Middle frontal gyrus (tissue), 1 donor: ENCODE measurements around the gene AP1AR.
"Not testable (repeated sequence)": the region's sequence is repeated elsewhere in the genome, so short reads cannot be mapped to it uniquely, and the experiment has no call there.

ENCODE experiments used
- DNase-seq: peaks from one replicate; pipeline ENCODE4 v3.0.0-alpha.2; 2015; ENCODE audit warnings: low spot score; ENCODE audit errors: extremely low spot score

Gene AP1AR

DNA sequence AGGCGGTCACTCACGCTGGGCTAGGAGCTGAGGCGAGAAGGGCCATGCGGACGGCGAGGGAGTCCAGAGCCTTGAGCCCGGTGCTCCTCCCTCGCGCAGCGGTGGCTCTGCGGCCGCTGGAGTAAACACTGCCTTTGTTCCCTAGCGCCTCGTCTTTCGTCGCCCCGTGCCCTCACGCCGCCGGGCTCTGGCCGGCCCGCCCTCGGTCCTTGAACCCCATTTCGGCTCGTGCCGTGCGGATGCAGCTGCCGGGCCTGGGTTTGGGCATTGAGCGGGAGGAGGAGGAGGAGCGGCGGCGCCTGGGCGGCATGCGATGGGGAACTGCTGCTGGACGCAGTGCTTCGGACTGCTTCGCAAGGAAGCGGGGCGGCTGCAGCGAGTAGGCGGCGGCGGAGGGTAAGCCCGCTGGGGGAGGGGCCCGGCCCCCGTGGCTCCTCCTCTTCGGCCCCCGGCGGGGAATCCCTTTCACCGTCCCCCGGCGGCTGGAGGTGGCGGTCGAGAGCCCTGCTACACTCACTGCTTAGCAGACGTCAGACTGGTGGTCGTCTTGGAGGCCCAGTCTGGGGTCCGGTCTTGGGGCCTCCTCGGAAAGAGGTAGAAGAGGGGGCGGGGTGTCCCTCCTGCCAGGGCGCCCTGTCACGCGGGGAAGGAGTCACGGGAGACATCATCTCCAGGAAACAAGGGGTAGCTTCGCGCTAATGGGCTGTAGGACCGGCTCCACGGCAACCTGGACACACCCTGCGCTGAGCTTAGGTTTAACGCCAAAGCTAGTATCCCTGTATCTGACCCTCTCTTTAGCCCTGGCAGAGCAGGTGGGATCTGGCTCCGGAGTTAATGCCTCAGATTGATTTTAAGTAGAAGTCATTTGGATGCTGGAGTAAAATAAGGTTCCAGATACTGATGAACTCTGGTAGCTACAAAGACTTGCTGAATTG is at the start of gene AP1AR:
Gene AP1AR, plus strand, starts transcription at position 9 of the 935 bp plus-strand sequence. Its CDS starts 305 bp downstream, at position 314.
- DNase-seq, result no peak

- DNase-seq, result no peak
Observed at GRCh38 chr4:112182604-112183003, 49.0 kb upstream of the AP1AR start.

GRCh38 chr4:112183252-112183651 is 48.3 kb upstream of the AP1AR start:
- no peak for DNase-seq

GRCh38 chr4:112184438-112184837 is 47.1 kb upstream of the AP1AR start:
- no peak for DNase-seq

DNA sequence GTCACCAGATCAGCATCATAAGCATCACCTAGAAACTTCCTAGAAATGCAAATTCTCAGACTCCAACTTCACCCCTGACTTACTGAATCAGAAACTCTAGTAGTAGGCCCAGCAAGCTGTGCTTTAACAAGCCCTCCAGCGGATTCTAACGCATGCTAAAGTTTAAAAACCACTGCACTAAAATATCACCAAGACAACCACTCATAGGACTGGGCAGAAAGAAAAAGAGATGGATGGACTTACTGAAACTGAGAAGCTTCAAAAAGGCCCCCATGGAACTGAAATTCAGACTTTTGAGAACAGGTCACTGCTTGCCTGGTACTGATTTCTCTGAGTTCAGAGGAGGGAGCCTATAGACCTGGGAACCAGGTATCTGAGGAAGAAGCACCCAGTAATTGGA is 46.3 kb upstream of the AP1AR start:
- no peak for DNase-seq

DNA sequence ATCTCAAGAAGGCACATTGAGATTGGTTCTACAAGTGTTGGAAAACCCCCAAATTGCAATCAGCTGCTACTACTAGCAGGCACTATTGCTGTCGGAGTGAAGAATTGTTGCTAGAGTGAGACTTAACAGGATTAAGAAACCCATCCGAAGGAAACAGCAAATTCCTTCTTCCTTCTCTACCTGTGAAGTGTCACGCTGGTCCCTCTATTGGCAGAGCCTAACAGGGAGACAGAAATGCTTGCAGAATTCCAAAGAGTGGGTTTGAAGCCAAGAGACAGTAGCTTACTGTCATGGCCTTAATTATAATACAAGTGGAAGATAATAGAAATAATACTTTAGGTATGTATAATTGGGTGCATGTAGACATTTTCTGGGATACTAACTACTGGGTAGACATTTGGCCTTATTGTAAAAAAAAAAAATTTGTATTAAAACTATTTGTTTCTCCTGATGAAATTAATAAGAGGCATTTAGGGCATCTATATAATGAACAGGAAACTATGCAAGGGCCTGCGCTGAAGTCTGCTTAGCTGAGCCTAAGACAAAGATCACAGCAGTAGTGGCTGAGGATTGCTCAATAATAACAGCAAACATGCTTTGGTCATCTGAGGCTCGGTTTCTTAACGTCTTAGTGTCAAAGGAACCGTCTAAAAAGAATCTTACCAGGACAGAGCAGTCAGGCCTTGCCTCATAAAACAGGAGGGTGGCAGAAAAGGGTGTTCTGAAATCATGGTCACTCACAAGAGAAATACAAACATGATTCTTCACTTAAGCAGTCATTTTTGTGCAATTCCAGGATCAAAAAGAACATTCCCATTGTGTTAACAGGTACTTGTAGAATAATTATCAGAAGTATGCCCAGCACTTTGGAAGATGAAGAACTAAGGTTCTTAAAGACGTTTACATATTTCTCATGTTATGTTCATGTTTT is 45.6 kb upstream of the AP1AR start:
- DNase-seq, result no peak

GRCh38 chr4:112189754-112190153 is 41.8 kb upstream of the AP1AR start:
- DNase-seq, result no peak

DNA sequence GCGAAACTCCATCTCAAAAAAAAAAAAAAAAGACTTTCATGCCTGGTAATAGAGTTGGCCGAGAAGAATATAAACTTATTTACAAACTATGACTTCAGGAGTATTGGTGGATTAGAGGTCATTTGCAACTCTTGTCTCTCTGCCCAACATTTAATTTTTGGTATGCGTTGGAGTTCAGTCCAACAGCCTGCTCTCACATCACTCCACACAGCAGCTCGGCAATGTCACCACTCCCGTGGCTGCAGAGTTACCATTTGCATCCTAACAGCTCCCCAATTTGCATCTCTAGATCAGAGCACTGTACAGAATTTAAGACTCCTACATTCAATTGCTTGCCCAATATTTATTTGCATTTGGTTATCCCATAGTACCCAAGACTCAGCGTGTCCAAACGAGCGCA is 40.9 kb upstream of the AP1AR start:
- DNase-seq, result no peak

- no peak for DNase-seq
Observed at GRCh38 chr4:112196461-112196860, 35.1 kb upstream of the AP1AR start.

GRCh38 chr4:112199041-112199440 is 32.5 kb upstream of the AP1AR start:
- no peak for DNase-seq

DNA sequence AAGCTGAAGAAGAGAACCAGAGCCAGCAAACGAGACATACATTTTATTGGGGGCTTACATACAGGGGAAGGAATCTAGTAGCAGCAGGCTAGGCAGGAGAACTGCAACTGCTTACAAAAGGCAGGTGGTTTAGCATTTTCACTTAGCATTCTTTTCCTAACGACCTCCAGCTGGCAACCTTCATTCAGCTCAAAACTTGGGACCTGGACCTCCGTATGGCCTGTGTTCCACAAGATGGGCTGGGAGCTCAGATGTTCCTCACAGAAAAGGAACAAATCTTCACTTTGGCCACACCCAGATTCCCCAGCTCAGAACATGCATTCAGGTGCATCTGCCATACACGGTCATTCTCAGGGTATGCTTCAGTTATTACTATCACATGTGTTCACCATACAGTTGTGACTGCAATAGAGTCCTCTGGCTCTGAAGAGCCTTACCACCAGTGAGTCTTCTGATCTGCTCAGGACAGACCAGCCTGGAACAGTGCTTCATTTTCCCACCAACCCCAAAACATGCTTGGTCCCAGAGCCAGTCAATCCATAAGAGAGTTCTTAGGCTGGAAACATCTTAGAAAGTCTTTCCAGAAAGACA is 29.6 kb upstream of the AP1AR start:
- DNase-seq, result no peak

DNA sequence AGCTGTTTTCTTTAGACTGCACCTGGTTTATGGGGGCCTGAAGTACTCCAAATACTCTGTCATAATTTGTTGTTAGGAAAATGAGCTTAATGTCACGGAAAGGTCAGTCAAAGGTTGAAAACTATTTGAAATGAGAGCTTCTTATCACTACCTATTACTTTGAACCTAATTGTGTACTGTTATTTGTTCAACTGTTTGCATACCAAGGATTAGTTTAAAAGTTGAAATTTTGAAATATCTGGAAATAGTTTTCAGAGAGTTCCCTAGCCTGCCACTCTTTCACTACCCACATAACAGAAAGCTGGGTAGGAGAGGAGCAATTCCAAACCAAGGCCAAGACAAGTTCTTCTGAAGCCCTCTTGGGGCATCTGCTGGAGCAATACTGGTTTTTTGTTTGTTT is 28.0 kb upstream of the AP1AR start:
- no peak for DNase-seq

GRCh38 chr4:112206431-112206830 is 25.2 kb upstream of the AP1AR start:
- DNase-seq, result no peak

DNA sequence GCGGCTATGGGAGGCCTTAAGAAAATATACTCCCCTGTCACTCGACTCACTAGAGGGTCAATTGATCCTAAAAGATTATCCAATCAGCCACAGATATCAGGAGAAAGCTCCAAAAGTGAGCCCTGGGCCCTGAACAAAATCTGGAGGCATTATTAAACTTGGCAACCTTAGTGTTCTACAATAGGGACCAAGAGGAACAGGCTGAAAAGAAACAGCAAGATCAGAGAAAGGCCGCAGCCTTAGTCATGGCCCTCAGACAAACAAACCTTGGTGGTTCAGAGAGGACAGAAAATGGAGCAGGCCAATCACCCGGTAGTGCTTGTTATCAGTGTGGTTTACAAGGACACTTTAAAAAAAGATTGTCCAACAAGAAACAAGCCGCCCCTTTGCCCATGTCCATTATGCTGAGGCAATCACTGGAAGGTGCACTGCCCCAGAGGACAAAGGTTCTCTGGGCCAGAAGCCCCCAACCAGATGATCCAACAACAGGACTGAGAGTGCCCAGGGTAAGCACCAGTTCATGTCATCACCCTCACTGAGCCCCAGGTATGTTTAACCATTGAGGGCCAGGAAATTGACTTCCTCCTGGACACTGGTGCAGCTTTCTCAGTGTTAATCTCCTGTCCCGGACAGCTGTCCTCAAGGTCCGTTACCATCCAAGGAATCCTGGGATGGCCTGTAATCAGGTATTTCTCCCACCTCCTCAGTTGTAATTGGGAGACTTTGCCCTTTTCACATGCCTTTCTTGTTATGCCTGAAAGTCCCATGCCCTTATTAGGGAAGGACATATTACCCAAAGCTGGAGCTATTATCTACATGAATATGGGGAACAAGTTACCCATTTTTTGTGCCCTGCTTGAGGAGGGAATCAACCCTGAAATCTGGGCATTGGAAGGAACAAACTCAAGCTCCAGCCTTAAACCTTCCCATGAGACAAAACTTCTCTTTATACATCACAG is 23.2 kb upstream of the AP1AR start:
- not testable (repeated sequence) for DNase-seq

DNA sequence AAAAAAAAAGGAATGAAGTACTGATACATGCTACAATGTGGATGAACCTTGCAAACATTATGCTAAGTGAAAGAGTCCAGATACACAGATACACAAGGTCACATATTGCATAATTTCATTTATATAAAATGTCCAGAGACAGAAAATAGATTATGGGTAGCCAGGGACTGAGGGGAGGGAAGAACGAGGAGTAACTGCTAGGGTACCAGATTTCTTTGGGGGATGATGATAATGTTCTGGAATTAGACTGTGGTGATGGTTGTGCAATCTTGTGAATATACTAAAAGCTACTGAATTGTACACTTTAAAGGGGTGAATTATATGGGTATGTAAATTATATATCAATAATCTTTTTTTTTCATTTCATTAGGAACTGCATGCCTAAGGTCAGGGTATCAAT is 20.8 kb upstream of the AP1AR start:
- DNase-seq, result no peak

GRCh38 chr4:112213091-112213490 is 18.5 kb upstream of the AP1AR start:
- DNase-seq, result no peak

- no peak for DNase-seq
Observed at GRCh38 chr4:112213856-112214255, 17.7 kb upstream of the AP1AR start.

DNA sequence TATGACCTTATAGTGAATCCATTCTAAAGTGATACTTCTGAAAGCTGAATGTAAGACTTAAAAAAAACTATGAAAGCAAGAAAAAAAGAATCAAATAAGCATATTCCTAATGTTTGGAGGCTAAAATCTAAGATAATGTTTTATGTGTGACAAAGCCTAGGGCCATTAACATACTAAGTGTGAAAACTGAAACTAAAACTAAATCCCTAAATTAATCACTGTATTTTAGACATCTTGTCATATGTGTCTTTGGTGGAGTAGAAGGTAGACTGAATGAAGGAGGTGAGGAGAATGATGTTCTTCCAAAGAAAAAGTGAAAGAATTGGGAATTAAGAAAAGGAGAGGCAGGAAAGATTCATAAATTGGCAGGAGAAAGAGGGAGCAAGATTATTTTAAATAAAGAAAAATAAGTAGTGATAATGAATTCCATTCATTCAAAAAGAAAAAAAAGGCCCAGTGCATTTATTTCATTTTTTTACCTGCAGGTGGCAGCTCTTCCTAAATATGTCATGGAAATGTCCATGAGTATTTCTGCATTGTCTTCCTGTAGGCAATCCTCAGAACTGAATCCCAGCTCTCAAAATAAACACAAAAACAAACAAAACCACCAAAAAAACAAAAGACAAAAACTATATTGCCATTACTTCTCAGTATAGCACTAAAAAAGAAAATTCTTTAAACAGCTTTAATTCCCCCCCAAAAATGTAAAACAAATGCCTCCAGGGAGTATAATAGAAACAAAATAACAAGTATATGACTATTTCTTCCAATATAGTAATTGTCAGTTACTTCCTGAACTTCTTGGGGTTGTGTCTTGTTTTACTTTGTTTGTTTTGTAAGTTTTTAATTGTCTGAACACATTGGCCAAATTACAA is 17.0 kb upstream of the AP1AR start:
- DNase-seq, result no peak

DNA sequence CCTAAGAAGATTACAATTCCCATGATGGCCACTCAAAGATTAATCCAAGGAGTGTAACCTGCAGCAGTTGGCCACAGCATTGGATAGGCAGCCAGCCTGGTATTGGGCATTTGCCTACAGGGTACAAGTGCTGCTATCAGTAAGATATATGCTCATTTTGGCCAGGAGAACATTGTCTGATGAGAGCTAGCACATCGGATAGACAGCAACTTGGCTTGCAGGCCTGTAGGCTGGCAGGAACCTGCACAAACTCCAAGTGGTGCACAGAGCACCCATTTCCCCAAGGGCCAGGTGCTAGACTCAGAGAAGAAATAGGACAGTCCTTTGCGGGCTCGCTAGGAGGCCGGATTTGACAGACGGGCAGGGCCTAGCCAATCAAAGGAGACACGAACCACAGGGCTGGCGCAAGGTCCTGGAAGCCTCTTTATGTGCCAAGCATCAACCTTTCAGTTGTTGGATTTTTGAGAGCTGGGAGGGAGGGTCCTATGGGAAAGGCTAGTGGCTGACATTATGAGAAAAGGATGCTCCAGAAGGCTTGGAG is 11.7 kb upstream of the AP1AR start:
- DNase-seq, result no peak
